Mucosa of stomach (tissue), 1 donor: ENCODE results near the gene TSR3.

ENCODE experiments used
- H3K27me3 ChIP-seq: one replicate; pipeline ENCODE4 v1.7.0; 2013; ENCODE audit warnings: mild to moderate bottlenecking, low read length; ENCODE audit not compliant: control insufficient read depth, insufficient read depth
- H3K36me3 ChIP-seq: one replicate; pipeline ENCODE4 v1.7.0; 2013; ENCODE audit warnings: low read length; ENCODE audit not compliant: control insufficient read depth, insufficient read depth
- H3K4me1 ChIP-seq: one replicate; pipeline ENCODE4 v1.7.0; 2013; ENCODE audit warnings: mild to moderate bottlenecking, low read length; ENCODE audit not compliant: control insufficient read depth, insufficient read depth
- H3K4me3 ChIP-seq: one replicate; pipeline ENCODE4 v1.7.0; 2013; ENCODE audit warnings: low read length
- H3K9ac ChIP-seq: one replicate; pipeline ENCODE4 v1.7.0; 2013; ENCODE audit warnings: mild to moderate bottlenecking, low read length, moderate library complexity
- H3K9me3 ChIP-seq: one replicate; pipeline ENCODE4 v1.7.0; 2013; ENCODE audit warnings: mild to moderate bottlenecking, low read length, moderate library complexity; ENCODE audit not compliant: control insufficient read depth
- donor health status: Pancreatic carcinoma.

Gene TSR3

GRCh38 chr16:1374418-1375297, 23.0 kb upstream of the TSR3 start:
- peaks cover 11% of the 10 kb centered on the region for H3K4me1 ChIP-seq
- H3K9ac ChIP-seq, result no peak overlapping the region
- no peaks in the 10 kb centered on the region for H3K27me3 ChIP-seq
- no peaks in the 10 kb centered on the region for H3K9me3 ChIP-seq
- no peaks in the 10 kb centered on the region for H3K36me3 ChIP-seq
- no peak overlapping the region for H3K4me3 ChIP-seq

GRCh38 chr16:1372292-1372950, 20.7 kb upstream of the TSR3 start:
- no peaks in the 10 kb centered on the region for H3K27me3 ChIP-seq
- no peaks in the 10 kb centered on the region for H3K36me3 ChIP-seq
- no peaks in the 10 kb centered on the region for H3K9me3 ChIP-seq
- H3K9ac ChIP-seq, result no peak overlapping the region
- no peak overlapping the region for H3K4me3 ChIP-seq
- H3K4me1 ChIP-seq, result no peaks in the 10 kb centered on the region

- Histone ChIP-seq H3K4me3 (no peak overlapping the region), H3K27me3 (no peaks in the 10 kb centered on the region), H3K9ac (no peak overlapping the region), H3K36me3 (no peaks in the 10 kb centered on the region), H3K9me3 (no peaks in the 10 kb centered on the region), H3K4me1 (no peaks in the 10 kb centered on the region)
These were observed 19.6 kb upstream of the TSR3 start for GRCh38 chr16:1371054-1371978.

- Histone ChIP-seq H3K4me3 (no peak overlapping the region), H3K27me3 (no peaks in the 10 kb centered on the region), H3K9me3 (no peaks in the 10 kb centered on the region), H3K4me1 (no peaks in the 10 kb centered on the region), H3K36me3 (no peaks in the 10 kb centered on the region), H3K9ac (no peak overlapping the region)
These were observed 16.0 kb upstream of the TSR3 start for GRCh38 chr16:1367486-1368174.

GRCh38 chr16:1366712-1367299, 15.1 kb upstream of the TSR3 start:
- Histone ChIP-seq H3K4me1 (no peaks in the 10 kb centered on the region), H3K9ac (no peak overlapping the region), H3K4me3 (no peak overlapping the region), H3K27me3 (no peaks in the 10 kb centered on the region), H3K36me3 (no peaks in the 10 kb centered on the region), H3K9me3 (no peaks in the 10 kb centered on the region)

- no peak overlapping the region for H3K4me3 ChIP-seq
- H3K36me3 ChIP-seq, result no peaks in the 10 kb centered on the region
- no peaks in the 10 kb centered on the region for H3K27me3 ChIP-seq
- H3K4me1 ChIP-seq, result no peaks in the 10 kb centered on the region
- H3K9ac ChIP-seq, result no peak overlapping the region
- H3K9me3 ChIP-seq, result no peaks in the 10 kb centered on the region
These were observed 14.5 kb upstream of the TSR3 start for GRCh38 chr16:1366060-1366711.

- H3K9me3 ChIP-seq, result no peaks in the 10 kb centered on the region
- H3K4me3 ChIP-seq, result no peak overlapping the region
- H3K27me3 ChIP-seq, result no peaks in the 10 kb centered on the region
- no peaks in the 10 kb centered on the region for H3K36me3 ChIP-seq
- no peaks in the 10 kb centered on the region for H3K4me1 ChIP-seq
- H3K9ac ChIP-seq, result no peak overlapping the region
These were observed 12.8 kb upstream of the TSR3 start for GRCh38 chr16:1364510-1364909.

- Histone ChIP-seq H3K36me3 (no peaks in the 10 kb centered on the region), H3K27me3 (no peaks in the 10 kb centered on the region), H3K9ac (no peak overlapping the region), H3K9me3 (no peaks in the 10 kb centered on the region), H3K4me3 (no peak overlapping the region), H3K4me1 (no peaks in the 10 kb centered on the region)
These were observed 11.9 kb upstream of the TSR3 start for GRCh38 chr16:1363501-1364041.

GRCh38 chr16:1362807-1363206, 11.1 kb upstream of the TSR3 start:
- H3K4me3 ChIP-seq, result no peak overlapping the region
- H3K9ac ChIP-seq, result no peak overlapping the region
- no peaks in the 10 kb centered on the region for H3K9me3 ChIP-seq
- no peaks in the 10 kb centered on the region for H3K36me3 ChIP-seq
- H3K4me1 ChIP-seq, result no peaks in the 10 kb centered on the region
- no peaks in the 10 kb centered on the region for H3K27me3 ChIP-seq

- no peak overlapping the region for H3K9ac ChIP-seq
- H3K4me3 ChIP-seq, result no peak overlapping the region
- no peaks in the 10 kb centered on the region for H3K27me3 ChIP-seq
- H3K4me1 ChIP-seq, result no peaks in the 10 kb centered on the region
- no peaks in the 10 kb centered on the region for H3K9me3 ChIP-seq
- no peaks in the 10 kb centered on the region for H3K36me3 ChIP-seq
These were observed 10.1 kb upstream of the TSR3 start for GRCh38 chr16:1361685-1362360.
